Stimulated activated CD8-positive, alpha-beta memory T cell treated with anti-CD3 and anti-CD28 coated beads, Interleukin-4, amount 100 ng/mL, for 48 hours (primary cell): ENCODE data around the gene IL18BP.

Source experiments
- DNase-seq: peaks from one replicate; pipeline ENCODE4 v3.0.0-alpha.2; 2020

Gene IL18BP

DNA sequence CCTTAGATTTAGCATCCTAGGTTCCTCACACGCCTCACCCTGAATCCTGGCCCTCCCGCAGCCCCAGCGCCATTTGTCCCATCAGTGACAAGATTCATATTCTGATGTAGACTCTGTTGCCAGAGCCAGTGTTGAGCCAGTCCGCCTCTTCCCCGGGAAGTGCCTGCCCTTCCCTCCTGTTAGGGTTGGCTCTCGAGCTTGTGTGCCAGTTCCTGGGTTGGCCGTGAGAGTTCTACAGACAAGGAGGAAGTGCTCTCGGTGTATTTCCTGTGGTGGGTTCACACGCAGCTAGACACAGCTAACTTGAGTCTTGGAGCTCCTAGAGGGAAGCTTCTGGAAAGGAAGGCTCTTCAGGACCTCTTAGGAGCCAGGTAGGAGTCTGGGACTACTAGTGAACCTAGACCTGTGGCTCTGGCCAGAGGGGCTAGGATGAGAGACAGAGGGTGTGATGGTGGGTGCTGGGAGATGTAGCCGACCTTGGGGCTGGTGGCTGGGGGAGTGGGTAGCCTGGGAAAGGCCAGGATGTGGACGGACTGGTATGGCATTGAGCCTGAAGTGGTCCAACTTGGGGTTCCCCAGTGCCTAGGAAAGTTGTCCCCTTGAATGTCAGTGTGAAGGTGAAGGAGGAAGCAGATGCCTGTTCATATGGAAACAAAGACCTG is at the start of gene IL18BP:
Gene IL18BP (plus strand): TSS at position 261 of the 662 bp plus-strand sequence. CDS start 1,076 bp downstream, outside the sequence.
- no peak for DNase-seq

DNA sequence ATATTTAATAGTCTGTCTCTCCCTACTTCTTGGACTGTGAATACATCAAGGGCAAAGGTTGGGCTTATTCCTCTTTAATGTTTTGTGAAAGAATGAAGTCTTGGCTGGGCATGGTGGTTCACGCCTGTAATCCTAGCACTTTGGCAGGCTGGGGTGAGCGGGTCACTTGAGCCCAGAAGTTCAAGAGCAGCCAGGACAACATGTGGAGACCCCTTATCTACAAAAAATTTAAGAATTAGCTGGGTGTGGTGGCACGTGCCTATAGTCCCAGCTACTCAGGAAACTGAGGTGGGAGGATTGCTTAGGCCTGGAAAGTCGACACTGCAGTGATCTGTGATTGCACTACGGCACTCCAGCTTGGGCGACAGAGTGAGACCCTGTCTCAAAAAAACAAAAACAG is 49.7 kb upstream of the IL18BP start:
- no peak for DNase-seq

DNA sequence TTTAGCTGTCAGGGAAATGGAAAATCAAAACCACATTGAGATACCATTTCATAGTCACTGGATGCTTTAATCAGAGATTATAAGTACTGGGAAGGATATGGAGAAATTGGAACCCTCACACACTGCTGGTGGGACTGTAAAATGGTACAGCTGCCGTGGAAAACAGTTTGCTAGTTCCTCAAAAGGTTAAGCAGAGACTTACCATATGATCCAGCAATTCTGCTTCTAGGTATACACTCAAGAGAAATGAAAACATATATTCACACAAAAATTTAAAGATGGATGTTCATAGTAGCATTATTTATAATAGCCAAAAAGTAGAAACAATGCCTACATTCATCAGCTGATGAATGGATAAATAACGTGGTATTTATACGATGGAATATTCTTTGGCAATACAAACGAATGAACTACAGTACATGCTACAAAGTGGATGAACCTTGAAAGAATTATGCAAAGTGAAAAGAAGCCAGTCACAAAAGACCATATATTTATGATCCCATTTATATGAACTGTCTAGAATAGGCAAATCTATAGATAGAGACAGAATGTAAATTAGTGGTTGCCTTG is 46.9 kb upstream of the IL18BP start:
- no peak for DNase-seq

DNA sequence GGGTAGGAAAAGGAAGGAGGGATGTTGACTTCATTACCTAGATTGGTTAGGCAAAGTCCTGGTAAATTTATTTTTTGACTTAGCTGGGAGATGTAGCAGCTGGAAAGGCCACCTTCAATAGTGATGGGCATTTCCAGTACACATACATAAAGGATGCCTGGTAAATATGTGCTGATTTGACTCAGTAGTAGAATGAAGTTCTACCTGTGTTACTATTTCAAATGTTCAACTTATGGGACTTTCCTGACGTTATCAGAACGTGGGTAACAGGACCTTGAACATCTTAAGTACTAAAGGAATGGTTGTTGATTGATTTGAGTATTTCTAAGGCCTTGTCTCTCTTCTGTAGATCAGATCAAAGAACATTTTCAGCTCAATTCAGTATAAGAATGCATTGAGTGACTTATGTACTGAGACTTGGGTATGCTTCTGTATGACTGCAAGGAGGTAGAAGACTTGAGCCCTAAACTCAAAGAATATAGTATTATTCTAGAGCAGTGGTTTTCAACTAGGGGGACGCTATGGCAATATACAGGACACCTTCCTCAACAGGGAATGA is 42.7 kb upstream of the IL18BP start:
- no peak for DNase-seq

DNA sequence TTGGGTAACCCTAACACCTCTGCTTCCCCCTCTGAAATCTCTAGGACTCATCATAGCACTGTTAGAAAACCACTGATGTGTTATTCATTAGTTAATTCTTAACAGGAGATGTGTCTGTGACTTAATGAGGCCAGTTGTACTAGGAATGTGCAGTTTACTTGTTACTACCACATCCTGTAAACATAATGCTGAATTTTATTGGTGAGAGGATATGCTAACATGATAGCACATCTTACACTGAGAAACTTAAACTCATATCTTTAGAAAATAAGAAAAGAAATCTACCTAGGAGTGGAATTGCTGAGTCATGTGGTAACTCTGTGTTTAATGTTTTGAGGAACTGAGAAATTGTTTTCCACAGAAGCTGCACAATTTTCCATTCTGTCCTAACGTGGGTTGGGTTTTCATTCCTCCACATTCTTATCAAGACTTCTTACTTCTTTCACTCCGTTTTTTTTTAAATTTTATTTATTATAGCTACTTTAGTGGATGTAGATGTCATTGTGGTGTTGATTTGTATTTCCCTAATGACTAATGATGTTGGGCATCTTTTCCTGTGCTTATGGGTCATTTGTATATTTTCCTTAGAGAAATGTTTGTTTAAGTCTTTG is 36.2 kb upstream of the IL18BP start:
- DNase-seq, result no peak

DNA sequence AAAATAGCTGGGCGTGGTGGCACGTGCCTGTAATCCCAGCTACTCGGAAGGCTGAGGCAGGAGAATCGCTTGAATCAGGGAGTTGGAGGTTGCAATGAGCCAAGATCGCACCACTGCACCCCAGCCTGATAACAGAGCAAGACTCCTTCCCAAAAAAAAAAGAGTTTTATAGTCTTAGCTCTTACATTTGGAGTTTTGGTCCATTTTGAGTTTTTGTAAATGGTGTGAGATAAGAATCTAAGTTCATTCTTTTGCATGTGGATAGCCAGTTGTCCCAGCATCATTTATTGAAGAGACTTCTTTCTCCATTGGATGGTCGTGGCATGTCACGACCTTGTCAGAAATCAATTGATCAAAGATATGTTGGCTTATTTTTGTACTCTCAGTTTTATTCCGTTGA is 35.2 kb upstream of the IL18BP start:
- DNase-seq, result no peak

DNA sequence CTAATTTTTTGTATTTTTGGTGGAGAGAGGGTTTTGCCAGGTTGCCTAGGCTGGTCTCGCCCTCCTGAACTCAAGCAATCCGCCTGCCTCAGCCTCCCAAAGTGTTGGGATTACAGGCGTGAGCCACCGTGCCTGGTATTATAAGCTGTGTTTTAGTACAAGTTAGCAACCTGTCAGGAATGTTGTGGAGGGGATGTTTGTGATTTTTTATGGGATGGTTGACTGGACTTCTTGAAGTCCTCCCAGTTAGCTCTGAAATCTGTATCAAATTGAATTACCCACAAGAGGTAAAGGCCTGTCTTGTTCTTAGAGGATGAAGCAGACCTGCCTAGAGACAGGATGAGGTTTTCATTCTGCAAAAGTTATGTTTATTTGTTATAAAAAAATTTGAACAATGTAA is 34.1 kb upstream of the IL18BP start:
- no peak for DNase-seq

DNA sequence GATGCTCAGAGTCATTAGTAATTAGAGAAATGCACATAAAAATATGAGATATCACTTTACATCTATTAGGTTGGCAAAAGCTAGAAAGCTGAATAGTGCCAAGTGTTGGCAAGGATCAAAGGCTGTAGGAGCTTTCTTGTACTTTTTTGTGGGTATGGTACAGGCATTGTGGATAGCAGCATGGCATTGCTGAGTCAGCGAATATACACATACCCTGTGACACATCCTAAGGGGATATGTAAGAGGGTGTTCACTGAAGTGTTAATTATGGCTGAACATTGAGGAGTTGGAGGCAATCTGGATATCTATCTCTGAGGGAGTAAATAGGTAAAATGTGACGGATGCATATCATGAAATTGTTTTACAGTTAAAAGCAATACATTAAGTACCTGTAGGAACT is 27.0 kb upstream of the IL18BP start:
- no peak for DNase-seq

DNA sequence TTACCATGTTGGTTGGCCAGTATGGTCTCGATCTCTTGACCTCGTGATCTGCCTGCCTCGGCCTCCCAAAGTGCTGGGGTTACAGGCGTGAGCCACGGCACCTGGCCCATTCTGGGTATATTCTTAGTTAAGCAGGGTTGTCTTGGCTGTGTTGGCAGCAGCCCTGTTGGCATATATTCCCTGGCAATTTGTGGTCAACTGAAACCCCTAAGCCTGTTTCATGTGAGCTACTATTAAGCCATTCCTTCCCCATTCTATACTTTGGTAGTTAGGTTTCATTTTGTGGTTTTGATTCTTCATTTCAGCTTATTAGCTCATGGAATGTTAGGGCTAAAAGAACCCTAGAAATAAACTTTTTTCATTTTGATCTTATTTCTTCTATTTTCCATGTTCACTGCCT is 22.2 kb upstream of the IL18BP start:
- no peak for DNase-seq

DNA sequence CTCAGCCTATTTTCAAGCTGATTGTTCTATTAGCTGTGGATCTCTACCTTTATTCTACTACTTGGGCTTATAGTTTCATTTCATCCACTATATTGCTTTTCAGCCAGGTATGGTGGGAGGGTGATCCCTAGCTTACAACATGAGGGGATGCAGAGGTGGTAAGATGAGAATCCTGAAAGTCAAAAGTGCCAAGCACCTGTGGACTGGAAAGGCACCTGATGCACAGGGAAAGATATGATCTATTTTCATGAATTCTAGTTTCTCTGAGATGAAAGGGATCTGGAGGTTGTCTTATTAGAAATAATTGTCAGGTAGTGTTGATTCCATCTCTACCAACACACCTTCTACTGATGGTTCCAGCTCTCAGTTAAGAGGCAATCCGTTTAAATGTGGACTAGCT is 21.6 kb upstream of the IL18BP start:
- DNase-seq, result no peak

DNA sequence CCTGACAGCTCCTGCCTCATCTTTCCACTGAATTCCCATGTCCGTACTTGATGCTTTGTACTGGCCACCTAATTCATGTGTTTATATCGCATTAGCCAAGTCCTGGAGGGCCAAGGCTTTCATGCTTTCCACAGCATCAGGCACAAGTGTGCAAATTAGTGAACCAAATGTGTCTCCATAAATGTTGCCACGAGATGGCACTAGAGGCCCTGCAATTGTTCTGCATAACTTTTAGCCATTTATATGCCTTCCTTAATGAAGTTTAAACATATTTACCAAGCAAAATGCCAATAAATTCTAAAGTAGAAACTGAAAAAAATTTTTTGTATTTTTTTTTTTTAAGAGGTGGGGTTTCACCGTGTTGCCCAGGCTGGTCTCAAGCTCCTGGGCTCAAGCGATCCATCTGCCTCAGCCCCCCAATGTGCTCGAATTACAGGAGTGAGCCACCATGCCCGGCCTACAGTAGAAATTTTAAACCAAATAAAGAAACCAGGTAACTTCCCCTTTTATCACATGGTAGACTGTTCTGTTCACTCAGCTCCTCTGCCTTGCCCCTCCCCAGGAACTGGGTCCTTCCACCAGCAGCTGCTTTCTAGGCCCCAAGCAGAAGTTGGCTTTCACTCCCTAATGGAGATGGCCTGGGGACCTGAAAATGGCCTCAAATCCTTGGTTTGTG is 20.8 kb upstream of the IL18BP start:
- DNase-seq, result peak; percentile 67

DNA sequence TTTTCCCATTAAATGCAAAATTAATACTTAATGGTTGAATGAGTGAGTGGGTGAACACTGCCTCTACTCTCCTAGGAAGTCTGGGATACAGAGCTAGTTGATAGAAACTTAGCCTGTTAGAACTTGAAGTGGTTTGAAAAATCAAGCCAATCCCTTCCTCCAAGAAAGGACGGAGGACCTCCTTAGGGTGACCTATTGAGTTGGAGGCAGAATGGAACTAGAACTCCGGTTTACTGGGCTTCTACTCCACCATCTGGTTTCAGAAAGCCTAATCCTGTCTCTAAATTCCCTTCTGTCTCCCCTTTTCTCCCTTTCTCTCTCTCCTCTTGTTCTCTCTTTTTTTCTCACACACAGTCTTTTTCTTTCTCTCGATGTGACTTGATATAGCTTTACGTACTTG is 19.6 kb upstream of the IL18BP start:
- DNase-seq, result no peak

DNA sequence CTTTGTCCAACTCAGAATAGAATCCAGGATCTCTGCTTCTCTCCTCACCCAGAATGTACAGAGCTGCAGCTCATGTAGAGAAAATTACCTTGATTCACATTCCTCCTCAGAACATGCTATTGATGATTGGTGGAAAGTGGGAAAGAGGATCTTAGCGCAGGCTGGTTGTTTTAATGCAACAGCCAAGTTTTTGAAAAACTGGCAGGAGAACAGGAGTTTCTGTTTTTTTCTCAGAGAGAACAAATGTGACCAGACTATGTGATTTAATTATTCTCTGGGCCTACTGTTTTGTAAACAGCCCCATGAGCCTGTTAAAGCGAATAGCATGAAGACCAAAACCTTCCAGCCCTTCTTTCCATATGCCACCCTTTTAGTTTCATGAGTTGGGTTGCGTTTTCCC is 19.1 kb upstream of the IL18BP start:
- DNase-seq, result no peak

DNA sequence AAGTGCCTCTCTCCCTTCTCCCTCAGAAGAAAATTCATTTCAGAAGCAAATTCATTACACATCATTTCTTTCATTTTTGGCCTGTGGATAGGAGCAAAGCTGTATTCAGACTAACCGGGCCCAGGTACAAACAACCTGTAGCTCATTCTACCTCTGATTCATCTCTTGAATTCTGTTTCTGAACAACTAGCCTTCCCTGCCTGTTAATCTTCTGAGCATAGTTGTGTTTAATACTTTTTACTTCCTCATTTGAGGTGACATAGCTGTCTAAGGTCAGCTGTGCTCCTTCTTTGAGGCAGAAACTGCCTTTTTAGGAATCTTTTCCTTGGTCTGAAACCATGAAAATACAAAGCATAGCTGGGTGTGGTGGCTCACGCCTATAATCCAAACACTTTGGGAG is 12.6 kb upstream of the IL18BP start:
- no peak for DNase-seq

DNA sequence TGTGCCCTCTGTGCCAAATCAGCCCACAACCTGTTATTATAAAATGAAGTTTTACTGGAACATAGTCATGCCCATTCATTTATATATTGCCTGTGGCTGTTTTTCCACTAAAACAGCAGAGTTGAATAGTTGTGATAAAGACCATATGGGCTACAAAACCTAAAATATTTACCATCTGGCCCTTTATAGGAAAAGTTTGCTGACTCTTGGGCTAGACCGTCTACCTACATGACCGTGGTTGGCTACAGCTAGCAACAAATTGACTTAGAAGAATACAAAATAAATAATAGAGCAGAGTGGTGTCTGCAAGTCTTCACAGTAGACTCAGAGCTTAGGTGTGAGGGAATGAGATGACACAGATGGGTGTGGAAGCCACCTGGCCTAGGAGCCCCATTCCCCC is 11.2 kb upstream of the IL18BP start:
- no peak for DNase-seq

DNA sequence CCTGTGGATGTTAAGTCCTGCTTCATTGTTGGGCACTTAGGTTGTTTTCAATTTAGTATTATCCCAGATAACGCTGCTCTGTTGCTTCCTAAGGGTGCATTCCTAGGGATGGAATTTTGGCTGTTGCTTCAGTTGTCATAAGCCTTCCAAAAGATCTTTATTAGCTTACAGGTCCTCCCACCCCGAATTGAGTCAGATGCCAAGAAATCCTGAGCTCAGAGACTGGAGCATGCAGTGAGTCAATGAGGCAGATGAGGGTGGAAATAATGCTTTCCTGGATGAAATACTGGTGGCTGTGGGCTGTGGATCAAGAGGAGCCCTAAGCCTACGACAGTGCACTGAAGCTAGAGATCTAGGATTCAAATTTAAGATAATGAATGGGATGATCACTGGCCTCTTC is 10.7 kb upstream of the IL18BP start:
- DNase-seq, result no peak

DNA sequence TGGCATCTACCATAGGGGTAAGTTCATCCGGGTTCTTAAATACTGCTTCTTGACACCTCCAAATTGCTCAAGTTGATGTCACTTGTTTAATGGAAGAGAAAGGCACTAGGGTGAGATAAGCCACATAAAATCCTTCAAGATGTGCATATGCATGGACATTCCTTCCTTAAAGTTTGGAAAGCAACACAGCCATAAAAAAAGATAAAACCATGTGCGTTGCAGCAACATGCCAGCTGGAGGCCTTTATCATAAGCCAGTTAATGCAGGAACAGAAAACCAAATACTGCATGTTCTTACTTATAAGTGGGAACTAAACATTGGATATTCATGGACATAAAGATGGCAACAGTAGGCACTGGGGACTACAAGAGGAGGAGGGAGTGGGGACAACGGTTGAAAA is 8.0 kb upstream of the IL18BP start:
- DNase-seq, result no peak

DNA sequence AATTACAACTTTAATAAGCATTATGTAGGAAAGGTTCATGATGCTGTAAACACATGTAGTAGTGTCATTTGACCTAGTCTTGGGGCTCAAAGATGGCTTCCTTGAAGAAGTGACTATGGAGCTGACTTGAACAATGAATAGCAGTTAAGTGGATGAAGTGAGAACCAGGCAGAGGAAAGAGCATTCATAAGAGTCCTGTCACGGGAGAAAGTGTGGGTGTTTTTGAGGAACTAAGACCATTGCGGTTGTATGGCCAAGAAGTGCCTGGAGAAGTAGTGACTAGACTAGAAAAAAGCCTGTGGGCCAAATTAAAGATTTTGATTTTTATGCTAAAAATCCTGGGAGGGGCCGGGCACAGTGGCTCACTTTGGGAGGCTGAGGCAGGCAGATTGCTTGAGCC is 7.2 kb upstream of the IL18BP start:
- DNase-seq, result no peak

DNA sequence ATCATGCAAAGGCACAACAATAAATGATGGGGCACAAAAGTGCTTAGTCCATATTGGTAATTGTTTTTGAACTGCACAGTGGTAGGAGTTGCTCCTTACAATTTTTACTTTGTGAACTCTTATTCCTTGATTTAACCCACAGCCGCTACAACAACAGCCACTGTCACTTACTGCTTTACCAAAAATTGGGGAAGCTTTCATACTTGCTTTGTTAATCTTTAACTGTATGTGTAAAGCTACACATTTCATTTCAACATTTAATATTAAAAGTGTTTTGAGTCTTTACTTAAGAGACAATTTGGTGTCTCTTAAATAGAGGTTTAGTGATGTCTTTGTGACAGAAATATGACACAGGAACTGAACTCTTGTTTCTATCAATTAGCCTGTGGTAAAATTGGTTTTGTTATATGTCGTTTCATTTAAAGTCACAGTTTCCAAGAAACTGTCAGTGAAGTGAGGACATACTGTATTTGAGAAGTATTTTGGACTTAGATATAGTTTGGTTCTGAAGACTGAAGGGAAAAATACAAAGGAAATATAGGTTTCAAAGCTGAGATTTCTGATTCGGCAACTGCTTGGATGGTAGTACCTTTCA is 6.5 kb upstream of the IL18BP start:
- DNase-seq, result no peak

DNA sequence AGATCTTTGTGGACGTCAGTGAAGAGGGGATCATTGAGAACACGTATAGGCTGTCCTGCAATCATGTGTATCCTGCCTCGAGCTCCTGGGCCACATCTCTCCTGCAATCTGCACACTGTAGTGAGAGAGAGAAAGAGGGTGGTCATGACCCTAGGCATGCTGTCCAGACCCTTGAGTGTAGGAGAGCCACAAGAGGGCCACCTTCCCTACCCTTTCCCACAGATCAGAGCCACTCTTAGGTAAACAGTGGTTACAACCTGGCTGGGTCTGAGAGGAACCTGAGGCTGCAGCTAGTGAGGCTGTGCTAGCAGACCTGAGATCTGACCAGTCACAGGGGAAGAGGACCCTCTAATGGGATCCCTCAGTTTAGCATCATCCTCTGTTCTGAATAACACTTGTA is 3.9 kb upstream of the IL18BP start:
- no peak for DNase-seq

DNA sequence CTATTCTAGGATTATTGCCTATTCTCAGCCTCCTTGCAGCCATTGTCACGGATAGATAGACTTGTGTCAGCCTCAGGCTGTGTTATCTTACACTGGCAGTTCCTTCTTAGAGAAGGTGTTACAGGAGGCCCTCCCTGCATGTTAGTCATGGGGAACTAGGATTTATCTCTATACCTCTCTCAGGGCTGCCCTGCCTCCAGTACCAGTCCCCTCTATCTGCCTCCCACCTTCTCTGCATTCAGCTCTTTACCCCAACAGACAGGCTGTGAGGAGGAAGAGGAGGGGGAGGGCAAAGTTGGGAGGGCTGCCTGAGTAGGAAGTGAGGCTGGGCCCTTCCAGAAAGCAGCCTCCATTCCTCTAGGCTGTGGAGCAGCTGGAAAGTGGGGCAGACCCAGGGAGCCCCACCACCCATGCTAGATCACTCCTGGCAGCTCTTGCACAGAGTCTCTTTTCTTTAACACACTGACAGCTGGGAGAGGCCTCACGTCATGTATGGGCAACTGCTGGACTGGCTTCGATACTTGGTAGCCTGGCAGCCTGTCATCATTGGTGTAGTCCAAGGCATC is 2.9 kb upstream of the IL18BP start:
- no peak for DNase-seq

DNA sequence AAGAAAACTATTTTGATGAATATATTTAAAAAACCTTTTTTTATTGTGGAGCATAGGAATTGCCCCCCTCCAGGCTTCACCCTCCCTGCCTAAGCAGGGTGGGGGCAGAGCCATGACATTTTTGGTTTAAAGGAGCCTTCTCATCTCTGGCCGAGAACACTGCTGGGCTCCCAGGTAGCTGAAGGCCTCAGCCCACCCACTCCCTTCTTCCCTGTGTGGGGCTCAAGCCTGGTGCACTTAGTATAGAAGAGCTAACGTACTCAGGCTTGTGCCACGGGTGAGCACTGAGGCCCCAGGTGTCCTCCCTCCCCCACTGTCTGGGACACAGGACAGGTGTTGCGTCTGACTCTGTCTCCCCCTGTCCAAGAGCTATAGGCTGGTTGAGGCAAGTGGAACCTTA is 2.2 kb upstream of the IL18BP start:
- DNase-seq, result no peak

DNA sequence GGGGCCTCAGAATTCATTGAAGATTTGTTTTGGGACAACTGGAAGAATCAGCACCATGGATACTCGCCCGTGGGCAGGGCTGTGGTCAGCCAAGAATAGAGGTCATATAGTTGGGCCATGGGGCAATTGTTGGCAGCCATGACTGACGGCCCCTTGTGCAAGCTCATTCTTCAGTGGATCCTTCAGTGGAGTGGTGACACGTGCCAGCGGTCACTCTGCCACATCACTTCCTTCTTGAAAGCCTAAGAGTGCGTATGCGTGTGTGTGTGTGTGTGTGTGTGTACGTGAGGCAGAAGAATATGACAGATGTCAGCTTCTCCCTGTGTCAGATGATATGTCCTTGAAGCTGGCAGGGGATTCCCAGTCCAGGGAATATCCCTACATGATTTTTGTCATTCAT is 1.8 kb upstream of the IL18BP start:
- DNase-seq, result no peak
